Suppressor macrophage (primary cell): Measurements from ENCODE around the gene PDE4D.

Experiments
- DNase-seq, 4 experiments: peaks; one replicate each; pipeline ENCODE4 v3.0.0-alpha.2; 2020 to 2022

Gene PDE4D

GRCh38 chr5:59126708-59127573 is 766.6 kb downstream of the PDE4D start:
- DNase-seq, result no peak

GRCh38 chr5:59126016-59126707 is 767.4 kb downstream of the PDE4D start:
- no peak for DNase-seq

- no peak for DNase-seq
These were observed 768.2 kb downstream of the PDE4D start for GRCh38 chr5:59125011-59125961.

GRCh38 chr5:59123595-59124561 is 769.6 kb downstream of the PDE4D start:
- DNase-seq, result no peak

- no peak for DNase-seq
These were observed 774.0 kb downstream of the PDE4D start for GRCh38 chr5:59119480-59119879.

- DNase-seq, result no peak
These were observed 776.2 kb downstream of the PDE4D start for GRCh38 chr5:59117320-59117719.

GRCh38 chr5:59116231-59116865 is 777.2 kb downstream of the PDE4D start:
- no peak for DNase-seq

GRCh38 chr5:59115345-59115744 is 778.2 kb downstream of the PDE4D start:
- DNase-seq, result no peak

- no peak for DNase-seq
These were observed 784.1 kb downstream of the PDE4D start for GRCh38 chr5:59109383-59109782.

- peak in 1 of 4 experiments; percentile 6 for DNase-seq
These were observed 785.8 kb downstream of the PDE4D start for GRCh38 chr5:59107692-59108091.

GRCh38 chr5:59104400-59105127 is 789.0 kb downstream of the PDE4D start:
- no peak for DNase-seq

GRCh38 chr5:59103303-59103702 is 790.2 kb downstream of the PDE4D start:
- no peak for DNase-seq

- DNase-seq, result peak in 1 of 4 experiments; percentile 8
These were observed 791.1 kb downstream of the PDE4D start for GRCh38 chr5:59102437-59102836.

- DNase-seq, result no peak
These were observed 792.7 kb downstream of the PDE4D start for GRCh38 chr5:59100875-59101274.

GRCh38 chr5:59099995-59100345 is 793.6 kb downstream of the PDE4D start:
- DNase-seq, result no peak

- DNase-seq, result no peak
These were observed 794.1 kb downstream of the PDE4D start for GRCh38 chr5:59099270-59099994.

GRCh38 chr5:59098743-59099142 is 794.8 kb downstream of the PDE4D start:
- no peak for DNase-seq

GRCh38 chr5:59097712-59098111 is 795.8 kb downstream of the PDE4D start:
- DNase-seq, result no peak

GRCh38 chr5:59097116-59097515 is 796.4 kb downstream of the PDE4D start:
- no peak for DNase-seq

GRCh38 chr5:59095480-59095879 is 798.0 kb downstream of the PDE4D start:
- DNase-seq, result no peak
